AG04450 (cell line): ENCODE results near the gene MAPK14. TPM values are rescaled to one million over a fixed set of nuclear protein-coding genes. Genes with fewer than 3 reads are reported as not detected.

ENCODE experiments used
- CTCF ChIA-PET: fragments of 300-600, 350-600 bp; formaldehyde crosslinking; extraction: SDS; loops from one replicate; lab custom pipeline; 2022; ENCODE audit warnings: antibody characterized with exemption, inconsistent platforms; lab: Charles Lee
- POLR2A ChIA-PET: fragments of 350-600 bp; formaldehyde crosslinking; extraction: SDS; loops from one replicate; lab custom pipeline; 2021; ENCODE audit warnings: antibody characterized with exemption, inconsistent platforms; lab: Yijun Ruan, JAX
- DNase-seq: peaks from one replicate; pipeline ENCODE4 v3.0.0-alpha.2; 2011; ENCODE audit warnings: low read depth, low spot score
- H3K27ac ChIP-seq: one replicate; pipeline ENCODE4 v1.5.1; 2012; ENCODE audit warnings: low read depth, low read length, control low read depth
- H3K27me3 ChIP-seq: one replicate; pipeline ENCODE4 v1.6.0; 2012; ENCODE audit warnings: low read length; ENCODE audit not compliant: control insufficient read depth, insufficient read depth
- H3K4me3 ChIP-seq: 2 replicates; pipeline ENCODE4 v1.5.1; 2011; ENCODE audit warnings: mild to moderate bottlenecking, low read depth, low read length, control low read depth
- H3K9me3 ChIP-seq: 2 replicates; pipeline ENCODE4 v1.5.1; 2012; ENCODE audit warnings: low read length; ENCODE audit not compliant: control insufficient read depth, insufficient read depth
- polyA plus RNA-seq: library from polyadenylated mRNA; depleted of rRNA; stranded (reverse); fragments of >200 nt; gene quantifications from 2 replicates; pipeline ENCODE4 v1.2.3, GENCODE V29; 2011
- TF ChIP-seq, protein P1 (sequence below): IDR thresholded peaks from 2 replicates; pipeline ENCODE4 v1.5.1; 2011; ENCODE audit warnings: low read depth, low read length, control low read depth, inconsistent platforms

MAPK14 gene
- polyA plus RNA-seq, 1 experiment: 55.7 TPM

DNA sequence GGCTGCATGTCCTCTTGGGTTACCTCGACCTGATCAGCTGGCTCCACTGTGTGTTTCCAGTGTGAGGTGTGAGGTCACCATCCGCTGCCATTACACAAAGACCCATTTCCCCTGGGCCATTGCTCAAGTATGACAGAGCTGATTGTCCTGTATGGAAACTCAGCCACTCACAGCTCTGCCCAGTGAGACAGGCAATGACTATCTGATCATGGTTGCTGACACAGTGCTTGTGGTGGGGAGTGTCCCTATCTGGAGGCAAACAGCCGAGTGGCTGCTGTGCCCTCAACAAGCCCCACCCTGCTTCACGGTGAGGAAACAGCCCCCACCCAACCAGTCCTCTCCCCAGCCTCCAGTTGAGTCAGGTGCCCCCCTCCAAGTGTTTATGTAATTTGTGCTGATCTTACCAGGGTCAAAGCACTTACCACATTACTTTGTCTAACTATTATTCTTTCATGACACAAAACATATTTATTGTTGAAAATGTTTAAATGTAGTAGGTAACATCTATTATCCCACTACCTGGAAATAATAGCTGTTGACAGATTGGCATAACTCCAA lies 91.0 kb downstream of the MAPK14 start:
- no peaks in the 10 kb centered on the region for H3K27me3 ChIP-seq
- TF ChIP-seq, protein P1, sequence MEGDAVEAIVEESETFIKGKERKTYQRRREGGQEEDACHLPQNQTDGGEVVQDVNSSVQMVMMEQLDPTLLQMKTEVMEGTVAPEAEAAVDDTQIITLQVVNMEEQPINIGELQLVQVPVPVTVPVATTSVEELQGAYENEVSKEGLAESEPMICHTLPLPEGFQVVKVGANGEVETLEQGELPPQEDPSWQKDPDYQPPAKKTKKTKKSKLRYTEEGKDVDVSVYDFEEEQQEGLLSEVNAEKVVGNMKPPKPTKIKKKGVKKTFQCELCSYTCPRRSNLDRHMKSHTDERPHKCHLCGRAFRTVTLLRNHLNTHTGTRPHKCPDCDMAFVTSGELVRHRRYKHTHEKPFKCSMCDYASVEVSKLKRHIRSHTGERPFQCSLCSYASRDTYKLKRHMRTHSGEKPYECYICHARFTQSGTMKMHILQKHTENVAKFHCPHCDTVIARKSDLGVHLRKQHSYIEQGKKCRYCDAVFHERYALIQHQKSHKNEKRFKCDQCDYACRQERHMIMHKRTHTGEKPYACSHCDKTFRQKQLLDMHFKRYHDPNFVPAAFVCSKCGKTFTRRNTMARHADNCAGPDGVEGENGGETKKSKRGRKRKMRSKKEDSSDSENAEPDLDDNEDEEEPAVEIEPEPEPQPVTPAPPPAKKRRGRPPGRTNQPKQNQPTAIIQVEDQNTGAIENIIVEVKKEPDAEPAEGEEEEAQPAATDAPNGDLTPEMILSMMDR: no peak
- H3K27ac ChIP-seq: no peak overlapping the region
- no peak overlapping the region for H3K4me3 ChIP-seq
- ChIA-PET CTCF (interaction anchor here (1.7 kb wide), 1 partner anchor 24 kb away, joined by 7 read pairs; no protein-coding TSS in a partner anchor), POLR2A (interaction anchor here (0.6 kb wide), 1 partner anchor 23 kb away, joined by 3 read pairs; no protein-coding TSS in a partner anchor)
- no peaks in the 10 kb centered on the region for H3K9me3 ChIP-seq
- DNase-seq: no peak

DNA sequence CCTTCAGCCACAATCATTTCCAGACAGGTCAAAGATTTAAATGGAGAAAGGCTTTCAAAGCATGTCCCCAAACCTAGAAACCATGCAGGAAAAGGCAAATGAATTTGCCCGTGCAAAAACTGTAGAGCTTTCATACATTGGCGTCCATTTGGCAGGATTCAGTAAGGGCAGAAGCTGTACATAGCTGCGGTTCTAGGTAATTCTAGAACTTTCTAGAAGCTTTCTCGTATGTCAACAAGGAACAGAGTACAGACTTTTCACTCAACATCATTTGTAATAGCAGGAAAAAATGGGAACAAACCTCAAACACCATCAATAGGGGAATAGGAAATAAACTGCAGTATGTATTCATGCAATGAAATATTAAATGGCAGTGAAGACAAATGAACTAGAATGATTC lies 91.6 kb downstream of the MAPK14 start:
- DNase-seq: no peak
- Histone ChIP-seq H3K9me3 (no peaks in the 10 kb centered on the region), H3K4me3 (no peak overlapping the region), H3K27me3 (no peaks in the 10 kb centered on the region), H3K27ac (no peak overlapping the region)
- TF ChIP-seq, protein P1: no peak
- POLR2A ChIA-PET: interaction anchor here (0.6 kb wide), 1 partner anchor 24 kb away, joined by 3 read pairs; no protein-coding TSS in a partner anchor
- CTCF ChIA-PET: interaction anchor here (0.5 to 1.7 kb wide), 2 partner anchors 24 to 478 kb away, joined by 4 to 7 read pairs; no protein-coding TSS in a partner anchor

DNA sequence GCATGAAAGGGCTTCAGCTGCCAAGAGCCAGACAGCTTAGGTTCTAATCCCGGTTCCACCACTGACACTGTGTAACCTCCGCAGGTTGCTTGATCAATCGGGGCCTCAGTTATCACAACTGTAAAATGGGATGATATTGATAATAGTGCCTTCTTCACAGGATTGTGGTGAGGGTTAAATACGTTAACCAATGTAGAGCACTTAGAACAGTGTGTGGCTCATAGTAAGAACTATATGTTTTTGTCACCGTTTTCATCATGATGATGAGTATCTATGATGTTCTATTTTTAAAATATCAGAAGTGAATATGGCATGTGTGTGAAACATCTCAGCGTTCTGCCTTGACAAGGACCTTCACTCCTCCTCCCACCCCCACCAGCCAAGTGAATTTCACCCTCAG lies 92.4 kb downstream of the MAPK14 start:
- no peak for DNase-seq
- H3K27ac ChIP-seq: no peak overlapping the region
- CTCF ChIA-PET: interaction anchor here (0.5 to 2.2 kb wide), 3 partner anchors 26 to 478 kb away, joined by 3 to 6 read pairs (median 4); no protein-coding TSS in a partner anchor
- POLR2A ChIA-PET: no interaction called here
- no peak overlapping the region for H3K4me3 ChIP-seq
- no peaks in the 10 kb centered on the region for H3K27me3 ChIP-seq
- no peaks in the 10 kb centered on the region for H3K9me3 ChIP-seq
- TF ChIP-seq, protein P1: no peak

DNA sequence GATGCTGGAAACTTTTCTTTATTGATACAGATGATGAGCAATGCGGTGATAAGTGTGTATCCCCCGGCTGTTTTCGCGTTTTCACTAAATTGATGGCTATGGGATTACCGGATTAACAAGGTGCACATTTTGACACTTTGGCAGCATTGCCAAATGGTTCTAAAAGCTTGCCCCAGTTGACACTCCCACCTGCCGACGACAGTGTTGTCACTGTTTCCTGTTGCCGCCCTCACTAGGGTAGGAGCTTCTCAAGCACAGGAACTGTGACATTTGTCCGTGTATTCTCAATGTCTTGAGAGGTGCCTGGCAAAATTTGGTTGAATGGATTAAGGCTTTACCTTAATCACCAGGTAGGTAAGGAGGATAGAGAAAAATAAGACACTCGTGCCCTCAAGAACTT lies 92.9 kb downstream of the MAPK14 start:
- Histone ChIP-seq H3K27me3 (no peaks in the 10 kb centered on the region), H3K27ac (no peak overlapping the region), H3K4me3 (no peak overlapping the region), H3K9me3 (no peaks in the 10 kb centered on the region)
- no peak for DNase-seq
- TF ChIP-seq, protein P1: no peak
- ChIA-PET POLR2A (no interaction called here), CTCF (interaction anchor here (0.9 to 2.2 kb wide), 4 partner anchors 25 to 240 kb away, joined by 3 to 6 read pairs (median 4); no protein-coding TSS in a partner anchor)
